Parathyroid adenoma (tissue), 2 donors: ENCODE results near the gene ACTBL2.
"Not testable (repeated sequence)": the region's sequence is repeated elsewhere in the genome, so short reads cannot be mapped to it uniquely, and the experiment has no call there.

Experiments
- H2AFZ ChIP-seq: fragments of 300-600 bp; sonication (generic); one replicate; pipeline ENCODE4 v1.7.0; 2017; ENCODE audit warnings: antibody characterized with exemption, mild to moderate bottlenecking
- H3K27ac ChIP-seq: fragments of 300-600 bp; sonication (generic); one replicate; pipeline ENCODE4 v1.7.0; 2017
- H3K27me3 ChIP-seq: fragments of 300-600 bp; sonication (generic); one replicate; pipeline ENCODE4 v1.7.0; 2017; ENCODE audit warnings: low read length; ENCODE audit not compliant: control insufficient read depth, insufficient read depth
- H3K36me3 ChIP-seq: fragments of 300-600 bp; sonication (generic); one replicate; pipeline ENCODE4 v1.7.0; 2017; ENCODE audit warnings: low read length; ENCODE audit not compliant: control insufficient read depth, insufficient read depth
- H3K4me1 ChIP-seq: fragments of 300-600 bp; sonication (generic); one replicate; pipeline ENCODE4 v1.7.0; 2017; ENCODE audit warnings: control low read depth
- H3K4me2 ChIP-seq: fragments of 300-600 bp; sonication (generic); one replicate; pipeline ENCODE4 v1.7.0; 2017; ENCODE audit warnings: low read length
- H3K4me3 ChIP-seq: fragments of 300-600 bp; sonication (generic); one replicate; pipeline ENCODE4 v1.7.0; 2017; ENCODE audit warnings: low read depth, low read length
- H3K79me2 ChIP-seq: fragments of 300-600 bp; sonication (generic); one replicate; pipeline ENCODE4 v1.7.0; 2017; ENCODE audit warnings: control low read depth
- H3K9ac ChIP-seq: fragments of 300-600 bp; sonication (generic); one replicate; pipeline ENCODE4 v1.7.0; 2017; ENCODE audit warnings: mild to moderate bottlenecking
- H3K9me3 ChIP-seq: fragments of 300-600 bp; sonication (generic); one replicate; pipeline ENCODE4 v1.7.0; 2017; ENCODE audit warnings: low read length; ENCODE audit not compliant: control insufficient read depth
- CTCF ChIP-seq: fragments of 300-600 bp; sonication (generic); IDR thresholded peaks from one replicate; pipeline ENCODE4 v1.7.0; 2017; ENCODE audit warnings: antibody characterized with exemption, mild to moderate bottlenecking
- donor health status: primary hyperparathyroidism.

Gene ACTBL2

GRCh38 chr5:57466544-57466943, 16.1 kb downstream of the ACTBL2 start:
- no peaks in the 10 kb centered on the region for H3K79me2 ChIP-seq
- no peak for TF ChIP-seq CTCF

GRCh38 chr5:57460056-57460455, 22.6 kb downstream of the ACTBL2 start:
- H3K4me2 ChIP-seq, H3K4me1 ChIP-seq, H3K9me3 ChIP-seq, H3K36me3 ChIP-seq, H3K9ac ChIP-seq, H3K27me3 ChIP-seq, H3K4me3 ChIP-seq, H2AFZ ChIP-seq, H3K27ac ChIP-seq, H3K79me2 ChIP-seq: not testable (repeated sequence)

More at GRCh38 chr5:57466544-57466943, 16.1 kb downstream of the ACTBL2 start:
- Histone ChIP-seq H3K4me3 (no peak overlapping the region), H3K4me1 (no peaks in the 10 kb centered on the region), H3K27ac (no peak overlapping the region), H3K36me3 (no peaks in the 10 kb centered on the region), H3K9ac (no peak overlapping the region), H3K4me2 (no peak overlapping the region), H3K9me3 (no peaks in the 10 kb centered on the region), H2AFZ (no peak overlapping the region), H3K27me3 (no peaks in the 10 kb centered on the region)

- H3K4me2 ChIP-seq = no peak overlapping the region
- no peaks in the 10 kb centered on the region for H3K79me2 ChIP-seq
- no peak overlapping the region for H3K27ac ChIP-seq
- H3K4me1 ChIP-seq = no peaks in the 10 kb centered on the region
- no peak overlapping the region for H2AFZ ChIP-seq
- H3K27me3 ChIP-seq = no peaks in the 10 kb centered on the region
- no peaks in the 10 kb centered on the region for H3K36me3 ChIP-seq
- H3K9me3 ChIP-seq = no peaks in the 10 kb centered on the region
- TF ChIP-seq CTCF = no peak
- no peak overlapping the region for H3K9ac ChIP-seq
- no peak overlapping the region for H3K4me3 ChIP-seq
These were observed 24.2 kb downstream of the ACTBL2 start for GRCh38 chr5:57458443-57458842.

GRCh38 chr5:57456531-57457135, 26.0 kb downstream of the ACTBL2 start:
- Histone ChIP-seq H3K36me3 (no peaks in the 10 kb centered on the region), H3K27ac (no peak overlapping the region), H3K79me2 (no peaks in the 10 kb centered on the region), H3K4me1 (no peaks in the 10 kb centered on the region), H3K4me3 (no peak overlapping the region), H2AFZ (no peak overlapping the region), H3K27me3 (no peaks in the 10 kb centered on the region), H3K9me3 (no peaks in the 10 kb centered on the region), H3K9ac (no peak overlapping the region), H3K4me2 (no peak overlapping the region)
- no peak for TF ChIP-seq CTCF

GRCh38 chr5:57455511-57456455, 26.8 kb downstream of the ACTBL2 start:
- no peaks in the 10 kb centered on the region for H3K4me1 ChIP-seq
- H3K27me3 ChIP-seq = no peaks in the 10 kb centered on the region
- no peak overlapping the region for H3K4me2 ChIP-seq
- H3K27ac ChIP-seq = no peak overlapping the region
- H3K4me3 ChIP-seq = no peak overlapping the region
- no peaks in the 10 kb centered on the region for H3K36me3 ChIP-seq
- H2AFZ ChIP-seq = no peak overlapping the region
- H3K79me2 ChIP-seq = no peaks in the 10 kb centered on the region
- TF ChIP-seq CTCF = no peak
- no peaks in the 10 kb centered on the region for H3K9me3 ChIP-seq
- no peak overlapping the region for H3K9ac ChIP-seq
